HUES64 (cell line): ENCODE data around the gene ANAPC13. TPM values are rescaled to one million over a fixed set of nuclear protein-coding genes. Genes with fewer than 3 reads are reported as not detected.

Experiments used
- H3K27ac ChIP-seq: 2 replicates; pipeline ENCODE4 v1.7.0; 2013; ENCODE audit warnings: low read depth, low read length, inconsistent platforms
- H3K27me3 ChIP-seq: 2 replicates; pipeline ENCODE4 v1.6.1; 2013; ENCODE audit warnings: mild to moderate bottlenecking, low read length; ENCODE audit not compliant: insufficient read depth
- H3K36me3 ChIP-seq: 2 replicates; pipeline ENCODE4 v1.6.1; 2013; ENCODE audit warnings: mild to moderate bottlenecking, low read length; ENCODE audit not compliant: insufficient read depth
- H3K4me1 ChIP-seq: 2 replicates; pipeline ENCODE4 v1.6.1; 2013; ENCODE audit warnings: mild to moderate bottlenecking, low read length, moderate library complexity; ENCODE audit not compliant: insufficient read depth
- H3K4me3 ChIP-seq: 2 replicates; pipeline ENCODE4 v1.5.1; 2013; ENCODE audit warnings: mild to moderate bottlenecking, low read length, moderate library complexity
- H3K9ac ChIP-seq: 2 replicates; pipeline ENCODE4 v1.6.1; 2013; ENCODE audit warnings: mild to moderate bottlenecking, low read depth, low read length
- H3K9me3 ChIP-seq: 2 replicates; pipeline ENCODE4 v1.6.1; 2013; ENCODE audit warnings: low read depth, low read length; ENCODE audit not compliant: insufficient read depth
- WGBS: fragments of 150-250, 120-280 bp; methylation state at CpG from one replicate; pipeline ENCODE4 v1.1.7; 2013; ENCODE audit warnings: missing lambda C conversion rate; 5-methylcytosine and 5-hydroxymethylcytosine counted together
- polyA plus RNA-seq, 2 experiments: library from polyadenylated mRNA; stranded (reverse); fragments of 50-300 nt; gene quantifications; one replicate each; pipeline ENCODE4 v1.2.3, GENCODE V29; 2013

ANAPC13 gene
- polyA plus RNA-seq (2013, experiment 1 of 2), result 47.5 TPM
- polyA plus RNA-seq (2013, experiment 2 of 2), result 56.9 TPM

- peak within 1 kb of the TSS; percentile 99 for H3K4me3 ChIP-seq
Observed at GRCh38 chr3:134485718-134486576, at the start of gene ANAPC13, which contains the start of gene CEP63. Gene ANAPC13, minus strand, starts transcription at chr3:134485985. Its CDS starts 3,081 bp downstream, at chr3:134482904. Gene CEP63, plus strand, starts transcription at chr3:134486057. Its CDS starts 9,264 bp downstream, at chr3:134495321.

GRCh38 chr3:134535186-134535970 is 49.6 kb upstream of the ANAPC13 start:
- Histone ChIP-seq H3K9me3 (no peaks in the 10 kb centered on the region), H3K9ac (no peak overlapping the region), H3K36me3 (peaks cover 10% of the 10 kb centered on the region), H3K4me1 (no peaks in the 10 kb centered on the region), H3K4me3 (no peak overlapping the region), H3K27ac (no peak overlapping the region), H3K27me3 (no peaks in the 10 kb centered on the region)
- WGBS, result 95% methylated on average over 4 of the region's 4 CpGs

More at GRCh38 chr3:134485718-134486576, at the start of gene ANAPC13, which contains the start of gene CEP63:
- peak within 1 kb of the TSS; percentile 95 for H3K27ac ChIP-seq
- H3K36me3 ChIP-seq, result peaks cover 23% of the 10 kb centered on the region
- H3K27me3 ChIP-seq, result no peaks in the 10 kb centered on the region
- H3K9me3 ChIP-seq, result no peaks in the 10 kb centered on the region
- peaks cover 15% of the 10 kb centered on the region for H3K4me1 ChIP-seq
- WGBS, result under 1% methylated on average over 81 of the region's 81 CpGs
- peak within 1 kb of the TSS; percentile 97 for H3K9ac ChIP-seq

- Histone ChIP-seq H3K9me3 (no peaks in the 10 kb centered on the region), H3K4me3 (no peak overlapping the region), H3K27ac (no peak overlapping the region), H3K36me3 (peaks cover 10% of the 10 kb centered on the region), H3K4me1 (no peaks in the 10 kb centered on the region), H3K27me3 (no peaks in the 10 kb centered on the region), H3K9ac (no peak overlapping the region)
- WGBS, result 86% methylated on average over 1 of the region's 1 CpG
Observed at GRCh38 chr3:134533493-134533892, 47.7 kb upstream of the ANAPC13 start.

- 93% methylated on average over 7 of the region's 7 CpGs for WGBS
- peaks cover 25% of the 10 kb centered on the region; the same call in 1 of the 2 replicates for H3K9me3 ChIP-seq
- no peak overlapping the region for H3K27ac ChIP-seq
- H3K27me3 ChIP-seq, result no peaks in the 10 kb centered on the region
- no peak overlapping the region for H3K9ac ChIP-seq
- H3K36me3 ChIP-seq, result no peaks in the 10 kb centered on the region
- no peak overlapping the region for H3K4me3 ChIP-seq
- no peaks in the 10 kb centered on the region for H3K4me1 ChIP-seq
Observed at GRCh38 chr3:134527538-134528186, 41.9 kb upstream of the ANAPC13 start.

GRCh38 chr3:134527037-134527436 is 41.3 kb upstream of the ANAPC13 start:
- Histone ChIP-seq H3K27ac (no peak overlapping the region), H3K36me3 (no peaks in the 10 kb centered on the region), H3K9me3 (peaks cover 31% of the 10 kb centered on the region; the same call in 1 of the 2 replicates), H3K9ac (no peak overlapping the region), H3K4me3 (no peak overlapping the region), H3K4me1 (no peaks in the 10 kb centered on the region), H3K27me3 (no peaks in the 10 kb centered on the region)
- WGBS, result 86% methylated on average over 4 of the region's 4 CpGs

GRCh38 chr3:134526319-134526718 is 40.5 kb upstream of the ANAPC13 start:
- no peaks in the 10 kb centered on the region for H3K36me3 ChIP-seq

GRCh38 chr3:134525293-134525692 is 39.5 kb upstream of the ANAPC13 start:
- no peaks in the 10 kb centered on the region for H3K27me3 ChIP-seq
- H3K4me3 ChIP-seq, result no peak overlapping the region
- no peaks in the 10 kb centered on the region for H3K36me3 ChIP-seq
- peaks cover 37% of the 10 kb centered on the region for H3K9me3 ChIP-seq
- no peaks in the 10 kb centered on the region for H3K4me1 ChIP-seq
- H3K27ac ChIP-seq, result no peak overlapping the region
- no peak overlapping the region for H3K9ac ChIP-seq

More at GRCh38 chr3:134526319-134526718, 40.5 kb upstream of the ANAPC13 start:
- H3K4me3 ChIP-seq, result no peak overlapping the region
- H3K9ac ChIP-seq, result no peak overlapping the region
- no peaks in the 10 kb centered on the region for H3K4me1 ChIP-seq
- WGBS, result 94% methylated on average over 1 of the region's 1 CpG
- H3K27me3 ChIP-seq, result no peaks in the 10 kb centered on the region
- H3K9me3 ChIP-seq, result peaks cover 34% of the 10 kb centered on the region; the same call in 1 of the 2 replicates
- H3K27ac ChIP-seq, result no peak overlapping the region

- WGBS, result 96% methylated on average over 6 of the region's 6 CpGs
- H3K27me3 ChIP-seq, result no peaks in the 10 kb centered on the region
- peaks cover 46% of the 10 kb centered on the region for H3K9me3 ChIP-seq
- no peaks in the 10 kb centered on the region; the same call in 1 of the 2 replicates for H3K36me3 ChIP-seq
- H3K4me1 ChIP-seq, result no peaks in the 10 kb centered on the region
- H3K27ac ChIP-seq, result no peak overlapping the region
- H3K9ac ChIP-seq, result no peak overlapping the region
- H3K4me3 ChIP-seq, result no peak overlapping the region
Observed at GRCh38 chr3:134522541-134522940, 36.8 kb upstream of the ANAPC13 start.

- H3K4me3 ChIP-seq, result no peak overlapping the region
Observed at GRCh38 chr3:134517791-134518190, 32.0 kb upstream of the ANAPC13 start.

GRCh38 chr3:134516905-134517304 is 31.1 kb upstream of the ANAPC13 start:
- H3K36me3 ChIP-seq, result no peaks in the 10 kb centered on the region; the same call in 1 of the 2 replicates
- H3K9ac ChIP-seq, result no peak overlapping the region
- H3K4me1 ChIP-seq, result no peaks in the 10 kb centered on the region
- WGBS, result 93% methylated on average over 3 of the region's 3 CpGs
- no peak overlapping the region for H3K27ac ChIP-seq
- H3K27me3 ChIP-seq, result no peaks in the 10 kb centered on the region
- no peak overlapping the region for H3K4me3 ChIP-seq
- H3K9me3 ChIP-seq, result peaks cover 13% of the 10 kb centered on the region

More at GRCh38 chr3:134517791-134518190, 32.0 kb upstream of the ANAPC13 start:
- Histone ChIP-seq H3K36me3 (no peaks in the 10 kb centered on the region; the same call in 1 of the 2 replicates), H3K27me3 (no peaks in the 10 kb centered on the region), H3K4me1 (no peaks in the 10 kb centered on the region), H3K9ac (no peak overlapping the region), H3K27ac (no peak overlapping the region), H3K9me3 (peaks cover 22% of the 10 kb centered on the region)
